Fibroblast of lung (primary cell): ENCODE measurements around the gene GCFC2. TPM values are rescaled to one million over a fixed set of nuclear protein-coding genes. Genes with fewer than 3 reads are reported as not detected.
A peak's percentile ranks its signal among the peaks of the same experiment; 100 is the strongest.
"Not testable (repeated sequence)": the region's sequence is repeated elsewhere in the genome, so short reads cannot be mapped to it uniquely, and the experiment has no call there.

Experiments
- DNase-seq, 2 donors: peaks; one replicate each; pipeline versions ENCODE4 v3.0.0 to v3.0.0-alpha.2; 2010; ENCODE audit warnings: low read depth in 2 of 2
- H2AFZ ChIP-seq: 2 replicates; pipeline ENCODE4 v1.5.1; 2012; ENCODE audit warnings: low read length, control low read depth, inconsistent platforms
- H3K27ac ChIP-seq: 2 replicates; pipeline ENCODE4 v1.5.1; 2011; ENCODE audit warnings: low read length, control low read depth; ENCODE audit not compliant: insufficient read depth
- H3K27me3 ChIP-seq: 2 replicates; pipeline ENCODE4 v1.5.1; 2011; ENCODE audit warnings: mild to moderate bottlenecking, low read length; ENCODE audit not compliant: control insufficient read depth, insufficient read depth
- H3K36me3 ChIP-seq: 2 replicates; pipeline ENCODE4 v1.5.1; 2011; ENCODE audit warnings: low read length; ENCODE audit not compliant: control insufficient read depth, insufficient read depth
- H3K4me1 ChIP-seq: 2 replicates; pipeline ENCODE4 v1.5.1; 2011; ENCODE audit warnings: low read length; ENCODE audit not compliant: control insufficient read depth, insufficient read depth; ENCODE audit errors: extremely low read depth
- H3K4me2 ChIP-seq: 2 replicates; pipeline ENCODE4 v1.5.1; 2011; ENCODE audit warnings: low read length, control low read depth; ENCODE audit not compliant: insufficient read depth; ENCODE audit errors: extremely low read depth
- H3K4me3 ChIP-seq, 4 experiments: fragments of 200-600 bp in 1 of 4; sonication (generic) in 1 of 4; replicated peaks in 1 of 4; 2 replicates each; pipeline ENCODE4 v1.5.1; 2011 to 2016; ENCODE audit warnings: low read length in 4 of 4, low read depth in 3 of 4, mild to moderate bottlenecking in 3 of 4, control low read depth in 2 of 4, inconsistent platforms in 1 of 4, mixed read lengths in 1 of 4; ENCODE audit not compliant: insufficient read depth in 1 of 4; ENCODE audit errors: control extremely low read depth in 1 of 4
- H3K79me2 ChIP-seq: 2 replicates; pipeline ENCODE4 v1.5.1; 2012; ENCODE audit warnings: mild to moderate bottlenecking, low read length, inconsistent platforms; ENCODE audit not compliant: control insufficient read depth, insufficient read depth
- H3K9ac ChIP-seq: 2 replicates; pipeline ENCODE4 v1.5.1; 2011; ENCODE audit warnings: mild to moderate bottlenecking, low read length, control low read depth; ENCODE audit not compliant: insufficient read depth
- H3K9me3 ChIP-seq: 2 replicates; pipeline ENCODE4 v1.5.1; 2012; ENCODE audit warnings: low read depth, low read length; ENCODE audit not compliant: control insufficient read depth, insufficient read depth
- H4K20me1 ChIP-seq: 2 replicates; pipeline ENCODE4 v1.5.1; 2011; ENCODE audit warnings: low read length; ENCODE audit not compliant: control insufficient read depth, insufficient read depth; ENCODE audit errors: extremely low read depth
- CTCF ChIP-seq, 2 donors: IDR thresholded peaks in 1 of 2; conservative IDR thresholded peaks in 1 of 2; 1 replicate in 1 of 2; 2 replicates in 1 of 2; pipeline ENCODE4 v1.5.1; 2011 to 2012; ENCODE audit warnings: low read length in 2 of 2, control low read depth in 1 of 2, inconsistent platforms in 1 of 2, low read depth in 1 of 2, mild to moderate bottlenecking in 1 of 2
- EZH2 ChIP-seq: IDR thresholded peaks from 2 replicates; pipeline ENCODE4 v1.5.1; 2012; ENCODE audit warnings: low read length, control low read depth, mild to moderate bottlenecking; ENCODE audit errors: missing control alignments
- polyA plus RNA-seq, 2 donors: library from polyadenylated mRNA; depleted of rRNA in 1 of 2; stranded (reverse) in 1 of 2; unstranded in 1 of 2; fragments of >200 nt; gene quantifications; 2 replicates each; pipeline ENCODE4 v1.2.1, GENCODE V29; 2011 to 2012; ENCODE audit warnings: missing spikeins in 1 of 2
- total RNA-seq: library from RNA; depleted of rRNA; stranded (reverse); fragments of >200 nt; gene quantifications from 2 replicates; pipeline ENCODE4 v1.2.1, GENCODE V29; 2014

Gene GCFC2
- total and polyA plus RNA-seq, 2 donors (not counting 1 experiment from before 2014, with no cell fraction given) = 6.8 to 11.6 TPM

- no peaks in the 10 kb centered on the region for H3K9me3 ChIP-seq
- peak in 1 of 2 donors; percentile 39 for DNase-seq
- no peak overlapping the region for H3K9ac ChIP-seq
- H2AFZ ChIP-seq = no peak overlapping the region
- H3K27ac ChIP-seq = no peak overlapping the region
- H3K27me3 ChIP-seq = no peaks in the 10 kb centered on the region
- H3K4me2 ChIP-seq = no peak overlapping the region
- H4K20me1 ChIP-seq = no peaks in the 10 kb centered on the region
- no peak overlapping the region for H3K4me3 ChIP-seq
- H3K36me3 ChIP-seq = no peaks in the 10 kb centered on the region
- no peaks in the 10 kb centered on the region for H3K79me2 ChIP-seq
- no peak for TF ChIP-seq EZH2
- no peak for TF ChIP-seq CTCF (conservative IDR thresholded peaks at IDR 0.05 in 1 of 2, IDR thresholded peaks at IDR 0.05 in 1 of 2; ENCODE audit: low read depth in 1 of 2, low read length in 2 of 2)
- no peaks in the 10 kb centered on the region for H3K4me1 ChIP-seq
These were observed 11.8 kb downstream of the GCFC2 start for GRCh38 chr2:75698918-75699317.

- no peaks in the 10 kb centered on the region for H3K27me3 ChIP-seq
- DNase-seq = no peak
- no peak overlapping the region for H3K27ac ChIP-seq
- H4K20me1 ChIP-seq = no peaks in the 10 kb centered on the region
- no peak overlapping the region for H3K4me3 ChIP-seq
- no peak overlapping the region for H3K4me2 ChIP-seq
- TF ChIP-seq CTCF (conservative IDR thresholded peaks at IDR 0.05 in 1 of 2, IDR thresholded peaks at IDR 0.05 in 1 of 2; ENCODE audit: low read depth in 1 of 2, low read length in 2 of 2) (no peak), EZH2 (no peak)
- H3K36me3 ChIP-seq = no peaks in the 10 kb centered on the region
- H3K79me2 ChIP-seq = no peaks in the 10 kb centered on the region
- H2AFZ ChIP-seq = no peak overlapping the region
- no peaks in the 10 kb centered on the region for H3K9me3 ChIP-seq
- no peak overlapping the region for H3K9ac ChIP-seq
- no peaks in the 10 kb centered on the region for H3K4me1 ChIP-seq
These were observed 22.5 kb downstream of the GCFC2 start for GRCh38 chr2:75688196-75688595.

GRCh38 chr2:75683430-75683829 lies 27.3 kb downstream of the GCFC2 start:
- H4K20me1 ChIP-seq = not testable (repeated sequence)

More at GRCh38 chr2:75683430-75683829, 27.3 kb downstream of the GCFC2 start:
- H3K4me3 ChIP-seq, H3K9ac ChIP-seq, H2AFZ ChIP-seq, H3K79me2 ChIP-seq, DNase-seq, H3K36me3 ChIP-seq, H3K27me3 ChIP-seq, H3K4me1 ChIP-seq, H3K4me2 ChIP-seq, H3K27ac ChIP-seq, H3K9me3 ChIP-seq: not testable (repeated sequence)
